GM21360 (cell line): ENCODE data around the gene OR5AR1.
A peak's percentile ranks its signal among the peaks of the same experiment; 100 is the strongest.
"Not testable (repeated sequence)": the region's sequence is repeated elsewhere in the genome, so short reads cannot be mapped to it uniquely, and the experiment has no call there.

Experiments used
- ATAC-seq: cut with Tn5 transposase; IDR thresholded peaks from one replicate; pipeline ENCODE4 v1.9.1; 2021; ENCODE audit warnings: mild to moderate bottlenecking, moderate library complexity; ENCODE audit not compliant: unreplicated experiment

The OR5AR1 gene

GRCh38 chr11:56663386-56663785, at the start of gene OR5AR1:
Gene OR5AR1 (plus strand): TSS chr11:56663686. CDS start chr11:56663686, 0 bp downstream.
- ATAC-seq = no peak

GRCh38 chr11:56624661-56625110, 38.8 kb upstream of the OR5AR1 start:
- peak; percentile 86 for ATAC-seq

GRCh38 chr11:56625946-56626345, 37.5 kb upstream of the OR5AR1 start:
- ATAC-seq = no peak

GRCh38 chr11:56632329-56632728, 31.2 kb upstream of the OR5AR1 start:
- ATAC-seq = no peak

GRCh38 chr11:56636861-56637260, 26.6 kb upstream of the OR5AR1 start:
- ATAC-seq = no peak

- no peak for ATAC-seq
Measured at GRCh38 chr11:56637500-56637899, 26.0 kb upstream of the OR5AR1 start.

- ATAC-seq = no peak
Measured at GRCh38 chr11:56642339-56642738, 21.1 kb upstream of the OR5AR1 start, which contains the start of gene OR5AP2. Gene OR5AP2 (minus strand): TSS chr11:56642439. CDS start chr11:56642439, 0 bp downstream.

GRCh38 chr11:56659755-56660154, 3.7 kb upstream of the OR5AR1 start:
- no peak for ATAC-seq

- no peak for ATAC-seq
Measured at GRCh38 chr11:56670984-56671383, 7.5 kb downstream of the OR5AR1 start.

- ATAC-seq = no peak
Measured at GRCh38 chr11:56688554-56689100, 25.1 kb downstream of the OR5AR1 start.

GRCh38 chr11:56691179-56691578, 27.7 kb downstream of the OR5AR1 start:
- not testable (repeated sequence) for ATAC-seq

GRCh38 chr11:56693428-56693827, 29.9 kb downstream of the OR5AR1 start:
- no peak for ATAC-seq

- ATAC-seq = no peak
Measured at GRCh38 chr11:56698795-56699194, 35.3 kb downstream of the OR5AR1 start, which contains the start of gene OR9G1. Gene OR9G1 (plus strand): TSS chr11:56699095. CDS start chr11:56700388, 1,293 bp downstream.

GRCh38 chr11:56700242-56700913, 36.9 kb downstream of the OR5AR1 start:
- no peak for ATAC-seq

GRCh38 chr11:56700914-56701485, 37.5 kb downstream of the OR5AR1 start:
- no peak for ATAC-seq

GRCh38 chr11:56705784-56706396, 42.4 kb downstream of the OR5AR1 start:
- no peak for ATAC-seq

GRCh38 chr11:56706486-56706885, 43.0 kb downstream of the OR5AR1 start:
- no peak for ATAC-seq

GRCh38 chr11:56714206-56714605, 50.7 kb downstream of the OR5AR1 start:
- no peak for ATAC-seq
